ENCODE results near the gene LIME1. TPM values are rescaled to one million over a fixed set of nuclear protein-coding genes. Genes with fewer than 3 reads are reported as not detected.

Gene LIME1
- total RNA-seq, 1 donor from 2014 or later = 8.1 TPM

- peak; percentile 59 for DNase-seq (ENCODE audit: low spot score)
- no peak for ATAC-seq
- intact Hi-C loops (cut with DNase I) = no loop called here
Observed at GRCh38 chr20:63696306-63696627, 40.2 kb upstream of the LIME1 start.

- ATAC-seq (no peak), DNase-seq (ENCODE audit: low spot score) (peak; percentile 58)
- intact Hi-C loops (cut with DNase I) = no loop called here
Observed at GRCh38 chr20:63696628-63697356, 39.7 kb upstream of the LIME1 start, which contains the start of gene TNFRSF6B. Gene TNFRSF6B (plus strand): TSS chr20:63696652. CDS start chr20:63696768, 116 bp downstream.

GRCh38 chr20:63697357-63697867 lies 39.1 kb upstream of the LIME1 start:
- no peak for ATAC-seq
- peak; percentile 60 for DNase-seq (ENCODE audit: low spot score)
- intact Hi-C loops (cut with DNase I) = no loop called here

DNA sequence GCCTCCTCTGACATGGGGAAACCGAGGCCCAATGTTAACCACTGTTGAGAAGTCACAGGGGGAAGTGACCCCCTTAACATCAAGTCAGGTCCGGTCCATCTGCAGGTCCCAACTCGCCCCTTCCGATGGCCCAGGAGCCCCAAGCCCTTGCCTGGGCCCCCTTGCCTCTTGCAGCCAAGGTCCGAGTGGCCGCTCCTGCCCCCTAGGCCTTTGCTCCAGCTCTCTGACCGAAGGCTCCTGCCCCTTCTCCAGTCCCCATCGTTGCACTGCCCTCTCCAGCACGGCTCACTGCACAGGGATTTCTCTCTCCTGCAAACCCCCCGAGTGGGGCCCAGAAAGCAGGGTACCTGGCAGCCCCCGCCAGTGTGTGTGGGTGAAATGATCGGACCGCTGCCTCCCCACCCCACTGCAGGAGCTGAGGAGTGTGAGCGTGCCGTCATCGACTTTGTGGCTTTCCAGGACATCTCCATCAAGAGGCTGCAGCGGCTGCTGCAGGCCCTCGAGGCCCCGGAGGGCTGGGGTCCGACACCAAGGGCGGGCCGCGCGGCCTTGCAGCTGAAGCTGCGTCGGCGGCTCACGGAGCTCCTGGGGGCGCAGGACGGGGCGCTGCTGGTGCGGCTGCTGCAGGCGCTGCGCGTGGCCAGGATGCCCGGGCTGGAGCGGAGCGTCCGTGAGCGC lies 38.5 kb upstream of the LIME1 start:
- intact Hi-C loops (cut with DNase I) = no loop called here
- DNase-seq (ENCODE audit: low spot score) (peak; percentile 60), ATAC-seq (no peak)

GRCh38 chr20:63698739-63699465 lies 37.6 kb upstream of the LIME1 start:
- DNase-seq (ENCODE audit: low spot score) = peak; percentile 77
- peak; percentile 43 for ATAC-seq
- intact Hi-C loops (cut with DNase I) = no loop called here

DNA sequence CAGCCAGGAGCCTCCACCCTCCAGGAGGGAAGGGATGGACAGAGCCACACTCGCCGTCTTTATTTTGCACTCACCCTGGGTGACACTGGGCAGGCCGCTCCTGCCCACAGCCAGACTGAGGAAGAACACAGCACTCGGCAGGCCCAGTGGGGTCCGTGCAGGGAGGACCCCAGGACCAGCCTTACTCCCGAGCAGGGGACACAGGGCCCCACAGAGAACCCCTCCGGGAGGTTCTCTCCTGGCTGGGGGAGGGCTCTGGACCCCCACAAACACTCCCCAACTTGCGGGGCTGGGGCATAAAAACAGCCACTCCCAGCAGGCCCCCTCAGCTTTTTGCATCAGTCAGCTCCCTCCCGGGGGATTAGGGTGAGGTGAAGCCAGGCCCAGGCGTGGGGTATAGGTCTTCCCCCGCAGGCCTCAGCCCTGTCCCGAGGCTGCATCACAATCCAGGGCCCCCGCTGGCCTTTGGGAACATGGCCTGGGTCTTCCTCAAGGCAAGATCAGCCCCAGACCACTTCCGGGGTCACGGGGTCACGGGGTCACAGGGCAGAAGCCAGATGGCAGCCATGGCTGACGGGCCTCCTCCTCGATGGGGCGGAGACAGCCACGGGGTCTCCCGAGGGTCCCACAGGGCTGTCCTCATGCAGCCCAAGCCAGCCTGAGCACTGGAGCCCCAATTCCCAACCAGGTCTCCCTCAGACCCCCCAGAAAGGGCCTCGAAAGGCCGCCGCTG lies 36.8 kb upstream of the LIME1 start:
- intact Hi-C loops (cut with DNase I) = no loop called here
- peak; percentile 1 for ATAC-seq
- DNase-seq (ENCODE audit: low spot score) = peak; percentile 64

DNA sequence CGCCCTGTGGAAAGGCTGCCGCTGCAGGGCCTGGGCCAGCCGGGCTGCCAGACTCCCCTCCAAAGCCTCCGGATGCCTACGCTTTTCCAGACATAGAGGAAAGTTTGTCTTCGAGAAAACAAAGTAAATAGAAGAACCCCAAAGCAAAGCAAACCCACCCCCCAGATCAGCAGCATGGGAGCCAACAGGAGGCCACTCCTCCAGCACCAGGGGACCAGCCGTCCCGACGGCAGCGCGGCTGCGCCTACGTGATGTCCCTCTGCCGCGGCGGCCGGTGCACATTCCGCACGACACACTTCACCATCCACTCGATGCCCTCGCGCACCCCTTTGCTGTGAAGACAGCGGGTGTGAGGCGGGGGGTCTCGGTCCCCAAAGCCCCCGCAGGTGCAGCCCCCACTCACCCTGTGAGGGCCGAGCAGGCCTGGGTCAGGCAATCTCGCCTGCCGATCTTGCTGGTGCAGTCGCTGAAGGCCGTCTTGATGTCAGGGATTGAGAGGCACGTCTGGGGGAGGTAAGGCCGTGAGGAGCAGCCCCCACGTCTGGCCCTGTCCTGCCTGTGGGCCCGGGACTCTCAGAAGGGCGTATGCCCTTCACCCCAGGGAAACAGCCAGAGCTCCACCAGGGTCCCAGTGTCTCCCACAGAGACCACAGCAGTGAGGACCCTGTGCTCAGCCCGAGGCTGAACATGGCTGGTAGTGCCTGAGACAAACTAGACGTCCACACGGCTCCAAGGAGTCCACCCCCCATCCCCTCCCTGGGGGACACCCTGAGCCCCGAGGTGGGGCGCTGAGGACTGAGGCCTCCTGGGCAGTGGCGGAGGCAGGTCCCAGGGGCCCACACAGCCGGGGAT lies 36.0 kb upstream of the LIME1 start:
- DNase-seq (ENCODE audit: low spot score) = peak; percentile 64
- intact Hi-C loops (cut with DNase I) = no loop called here
- no peak for ATAC-seq

DNA sequence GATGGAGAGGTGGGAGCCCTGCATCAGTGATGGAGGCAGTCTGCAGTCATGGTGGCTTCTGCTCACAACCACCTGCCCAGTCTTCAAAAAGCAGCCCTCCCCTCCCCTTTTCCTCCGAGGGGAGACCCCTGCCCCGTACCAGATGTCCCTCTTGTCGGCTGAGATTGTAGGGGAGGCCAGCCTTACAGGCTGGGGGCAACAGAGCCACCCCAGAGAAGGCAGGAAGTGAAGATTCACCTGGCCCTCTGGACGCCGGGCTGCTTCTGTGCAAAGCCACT lies 35.5 kb upstream of the LIME1 start:
- intact Hi-C loops (cut with DNase I) = no loop called here
- DNase-seq (ENCODE audit: low spot score) = no peak
- ATAC-seq = no peak

- intact Hi-C loops (cut with DNase I) = no loop called here
- DNase-seq (ENCODE audit: low spot score) (peak; percentile 55), ATAC-seq (no peak)
Observed at GRCh38 chr20:63701329-63702035, 35.0 kb upstream of the LIME1 start.

GRCh38 chr20:63702036-63702665 lies 34.3 kb upstream of the LIME1 start:
- ATAC-seq (no peak), DNase-seq (ENCODE audit: low spot score) (peak; percentile 57)
- intact Hi-C loops (cut with DNase I) = no loop called here

DNA sequence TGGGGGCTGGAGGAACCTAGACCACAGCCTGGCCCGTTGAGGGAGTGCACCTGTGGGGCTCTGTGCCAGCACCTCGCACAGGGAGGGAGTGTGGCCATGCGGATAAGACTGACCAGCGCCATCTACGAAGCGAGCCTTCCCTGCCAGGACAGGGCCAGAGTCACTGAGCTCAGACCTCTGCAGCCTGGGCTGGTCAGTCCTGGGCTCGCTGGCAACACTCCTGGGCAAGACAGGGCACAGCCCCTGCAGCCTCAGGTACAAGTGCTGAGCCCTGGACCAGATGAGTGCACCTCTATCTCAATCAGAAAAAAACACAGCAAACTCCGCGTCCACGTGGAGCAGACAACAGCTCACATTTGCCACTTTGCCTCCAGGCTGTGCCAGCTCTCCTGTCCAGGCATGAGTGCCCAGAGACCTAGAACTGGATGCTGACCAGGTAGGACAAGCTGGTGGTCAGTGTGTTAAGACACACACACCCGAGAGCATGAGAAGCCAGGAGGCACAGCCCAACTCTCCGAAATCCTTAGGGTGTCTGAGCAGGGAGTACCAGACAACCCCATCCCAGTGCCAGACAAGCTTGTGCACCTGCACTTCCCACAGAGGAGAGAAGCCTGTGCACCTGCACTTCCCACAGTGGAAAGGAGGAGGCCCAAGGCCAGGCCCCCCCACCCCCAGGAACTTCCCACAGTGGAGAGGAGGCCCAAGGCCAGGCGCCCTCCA lies 33.6 kb upstream of the LIME1 start:
- intact Hi-C loops (cut with DNase I) = no loop called here
- DNase-seq (ENCODE audit: low spot score) = peak; percentile 61
- ATAC-seq = no peak

DNA sequence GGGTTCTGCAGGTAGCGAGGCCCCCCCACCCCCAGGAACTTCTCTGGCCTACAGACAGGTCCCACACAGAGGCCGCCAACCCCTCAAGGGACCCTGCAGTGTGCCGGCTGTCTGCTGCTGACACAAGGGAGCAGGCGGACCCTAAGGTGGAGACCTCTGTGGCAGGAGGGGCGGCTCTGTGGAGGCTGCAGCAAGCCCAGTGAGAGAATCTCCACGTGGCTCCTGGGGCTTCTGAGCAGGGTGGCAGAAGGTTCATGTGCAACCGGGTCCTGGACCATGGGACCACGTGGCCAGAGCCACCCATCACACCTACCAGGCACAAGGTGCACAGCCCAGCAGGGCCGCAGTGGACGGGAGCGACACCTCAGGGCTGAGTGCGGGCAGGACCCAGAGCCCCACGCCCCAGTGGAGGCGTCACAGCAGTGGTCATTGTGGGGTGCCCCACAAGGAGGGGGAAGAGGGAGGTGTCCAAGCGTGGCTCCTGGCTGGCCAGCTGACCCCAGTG lies 32.9 kb upstream of the LIME1 start:
- no peak for ATAC-seq
- intact Hi-C loops (cut with DNase I) = no loop called here
- DNase-seq (ENCODE audit: low spot score) = peak; percentile 59

- intact Hi-C loops (cut with DNase I) = no loop called here
- ATAC-seq (no peak), DNase-seq (ENCODE audit: low spot score) (peak; percentile 55)
Observed at GRCh38 chr20:63703976-63704748, 32.3 kb upstream of the LIME1 start.

- intact Hi-C loops (cut with DNase I) = no loop called here
- ATAC-seq (no peak), DNase-seq (ENCODE audit: low spot score) (peak; percentile 61)
Observed at GRCh38 chr20:63704749-63705117, 31.7 kb upstream of the LIME1 start.

DNA sequence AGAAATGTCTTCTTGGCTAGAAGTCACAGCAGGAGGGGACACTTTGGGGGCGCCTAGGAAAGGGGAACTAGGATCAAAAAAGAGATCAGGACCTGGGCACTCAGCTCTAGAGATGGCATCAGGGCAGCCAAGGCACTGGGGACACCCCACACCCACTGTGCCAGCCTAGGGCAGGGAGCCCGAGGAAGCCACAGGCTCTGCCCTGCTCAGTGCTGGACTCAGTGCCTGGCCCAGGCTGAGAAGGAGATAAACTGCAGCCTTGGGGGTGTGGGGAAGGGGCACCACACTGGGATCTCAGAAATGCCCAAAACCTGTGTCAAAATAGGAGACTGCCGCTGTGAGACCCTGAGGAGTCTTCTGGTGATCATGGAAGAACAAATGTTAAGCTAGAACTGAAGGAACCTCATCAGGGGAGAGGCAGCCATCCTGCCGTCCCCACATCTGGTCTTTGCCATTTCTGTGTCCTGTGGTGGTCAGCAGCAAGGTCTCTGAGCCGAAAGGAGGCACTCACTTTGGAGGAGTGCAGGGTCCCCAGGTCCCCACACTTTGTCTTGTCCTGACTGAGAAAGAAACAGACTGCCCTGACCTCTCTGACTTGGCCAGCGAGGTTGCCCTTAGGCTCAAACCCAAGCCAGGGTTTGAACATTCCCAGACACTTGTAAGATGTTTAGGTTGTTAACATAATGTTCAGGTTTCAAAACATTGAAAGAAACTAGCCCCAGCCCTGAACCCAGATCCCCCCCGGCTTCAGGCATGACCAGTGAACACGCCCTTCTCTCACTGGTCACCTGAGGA lies 31.0 kb upstream of the LIME1 start:
- intact Hi-C loops (cut with DNase I) = no loop called here
- DNase-seq (ENCODE audit: low spot score) (peak; percentile 55), ATAC-seq (no peak)
